Natural killer cell (primary cell): ENCODE results near the gene CAMTA1. TPM values are rescaled to one million over a fixed set of nuclear protein-coding genes. Genes with fewer than 3 reads are reported as not detected.

ENCODE experiments used
- ATAC-seq, 3 donors: fragments of 150-1000 bp in 2 of 3; fragments of 200-7000 bp in 1 of 3; cut with Tn5 transposase; 1 replicate in 1 of 3; 2 replicates in 2 of 3; pipeline ENCODE4 v1.10.0; 2021; ENCODE audit warnings: mild to moderate bottlenecking in 2 of 3, moderate library complexity in 2 of 3
- DNase-seq, 2 donors: peaks; one replicate each; pipeline versions ENCODE4 v3.0.0 to v3.0.0-alpha.2; 2013 to 2021; ENCODE audit warnings: mixed read lengths in 1 of 2
- H3K27ac ChIP-seq: one replicate; pipeline ENCODE4 v1.5.1; 2013; ENCODE audit warnings: mild to moderate bottlenecking, low read length
- H3K27me3 ChIP-seq: one replicate; pipeline ENCODE4 v1.6.1; 2013; ENCODE audit warnings: low read length; ENCODE audit not compliant: control insufficient read depth, insufficient read depth
- H3K36me3 ChIP-seq: one replicate; pipeline ENCODE4 v1.6.1; 2013; ENCODE audit warnings: low read length; ENCODE audit not compliant: control insufficient read depth, insufficient read depth
- H3K4me1 ChIP-seq: one replicate; pipeline ENCODE4 v1.6.1; 2013; ENCODE audit warnings: low read length; ENCODE audit not compliant: control insufficient read depth, insufficient read depth
- H3K4me3 ChIP-seq: one replicate; pipeline ENCODE4 v1.5.1; 2013; ENCODE audit warnings: low read length
- H3K9me3 ChIP-seq: one replicate; pipeline ENCODE4 v1.6.1; 2013; ENCODE audit warnings: low read length; ENCODE audit not compliant: control insufficient read depth, insufficient read depth
- H3K27ac Mint-ChIP-seq, 2 donors: one replicate each; pipeline ENCODE4 v1.8.0; 2022; ENCODE audit warnings: mild to moderate bottlenecking in 2 of 2, mixed read lengths in 2 of 2, moderate library complexity in 1 of 2
- H3K27me3 Mint-ChIP-seq, 2 donors: one replicate each; pipeline ENCODE4 v1.8.0; 2022; ENCODE audit warnings: low read depth in 2 of 2, mixed read lengths in 2 of 2
- H3K36me3 Mint-ChIP-seq: one replicate; pipeline ENCODE4 v1.8.0; 2022; ENCODE audit warnings: mixed read lengths
- H3K4me1 Mint-ChIP-seq, 2 donors: one replicate each; pipeline ENCODE4 v1.8.0; 2022; ENCODE audit warnings: mixed read lengths in 2 of 2
- H3K4me3 Mint-ChIP-seq: one replicate; pipeline ENCODE4 v1.8.0; 2022; ENCODE audit warnings: mild to moderate bottlenecking, moderate library complexity, mixed read lengths
- H3K9me3 Mint-ChIP-seq, 2 donors: one replicate each; pipeline ENCODE4 v1.8.0; 2022; ENCODE audit warnings: mixed read lengths in 2 of 2
- WGBS: methylation state at CpG from one replicate; pipeline ENCODE4 v1.1.7; 2013; ENCODE audit warnings: missing lambda C conversion rate; ENCODE audit not compliant: insufficient coverage; 5-methylcytosine and 5-hydroxymethylcytosine counted together
- intact Hi-C: fragments of 100-400 bp; cut with micrococcal nuclease; formaldehyde crosslinking; loops from one replicate; pipeline ENCODE4 v1.14.2; 2022
- total RNA-seq, 4 donors: library from RNA; stranded (reverse); fragments of 120-200 nt in 1 of 4; gene quantifications; one replicate each; pipeline versions ENCODE4 v1.2.3 to v1.2.4, GENCODE V29; 2013 to 2022
- TF ChIP-seq, protein P1 (sequence below): fragments of 200-600 bp; IDR thresholded peaks from one replicate; pipeline ENCODE4 v1.8.0; 2022; ENCODE audit warnings: antibody characterized with exemption

Gene CAMTA1
- total RNA-seq, 3 donors from 2014 or later (not counting 1 experiment from before 2014, with no cell fraction given) = 40.6 to 53.3 (median 44.9) TPM

DNA sequence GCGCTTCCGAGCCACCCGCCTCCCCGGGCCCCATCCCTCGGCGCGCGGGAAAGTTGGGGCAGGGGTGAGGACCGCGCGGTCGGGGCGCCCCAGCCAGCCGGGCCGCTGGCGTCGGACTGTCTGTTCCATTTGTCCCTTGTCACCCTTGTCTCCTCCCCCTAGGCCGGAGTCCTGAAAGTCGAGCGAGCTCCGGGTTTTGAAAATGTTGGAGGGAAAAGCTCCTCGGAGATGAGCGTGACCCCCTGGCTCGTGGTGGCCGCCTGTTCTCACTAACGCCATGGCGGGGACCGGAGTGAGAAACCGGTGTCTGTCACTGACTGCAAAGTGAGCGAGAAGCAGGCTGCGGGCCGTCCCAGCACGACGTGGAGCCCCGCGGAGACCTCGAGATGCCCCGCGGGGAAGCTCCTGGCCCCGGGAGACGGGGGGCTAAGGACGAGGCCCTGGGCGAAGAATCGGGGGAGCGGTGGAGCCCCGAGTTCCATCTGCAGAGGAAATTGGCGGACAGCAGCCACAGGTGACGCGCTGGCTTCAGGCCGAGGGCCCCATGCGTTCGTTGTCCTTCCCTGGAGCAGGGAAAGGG is 999.3 kb downstream of the CAMTA1 start:
- Mint-ChIP-seq H3K9me3 (no peaks in the 10 kb centered on the region), H3K36me3 (peaks cover 7% of the 10 kb centered on the region), H3K27me3 (no peaks in the 10 kb centered on the region), H3K27ac (peak overlapping the region; percentile 47 to 82), H3K4me3 (peak overlapping the region; percentile 31), H3K4me1 (peaks cover 21 to 25% of the 10 kb centered on the region in 2 donors)
- H3K9me3 ChIP-seq = no peaks in the 10 kb centered on the region
- ATAC-seq (no peak), DNase-seq (peak in 1 of 2 donors; percentile 23)
- H3K36me3 ChIP-seq = peaks cover 16% of the 10 kb centered on the region
- no peak overlapping the region for H3K4me3 ChIP-seq
- peaks cover 35% of the 10 kb centered on the region for H3K4me1 ChIP-seq
- H3K27me3 ChIP-seq = no peaks in the 10 kb centered on the region
- peak overlapping the region; percentile 25 for H3K27ac ChIP-seq
- 57% methylated on average over 52 of the region's 52 CpGs for WGBS
- TF ChIP-seq, protein P1, sequence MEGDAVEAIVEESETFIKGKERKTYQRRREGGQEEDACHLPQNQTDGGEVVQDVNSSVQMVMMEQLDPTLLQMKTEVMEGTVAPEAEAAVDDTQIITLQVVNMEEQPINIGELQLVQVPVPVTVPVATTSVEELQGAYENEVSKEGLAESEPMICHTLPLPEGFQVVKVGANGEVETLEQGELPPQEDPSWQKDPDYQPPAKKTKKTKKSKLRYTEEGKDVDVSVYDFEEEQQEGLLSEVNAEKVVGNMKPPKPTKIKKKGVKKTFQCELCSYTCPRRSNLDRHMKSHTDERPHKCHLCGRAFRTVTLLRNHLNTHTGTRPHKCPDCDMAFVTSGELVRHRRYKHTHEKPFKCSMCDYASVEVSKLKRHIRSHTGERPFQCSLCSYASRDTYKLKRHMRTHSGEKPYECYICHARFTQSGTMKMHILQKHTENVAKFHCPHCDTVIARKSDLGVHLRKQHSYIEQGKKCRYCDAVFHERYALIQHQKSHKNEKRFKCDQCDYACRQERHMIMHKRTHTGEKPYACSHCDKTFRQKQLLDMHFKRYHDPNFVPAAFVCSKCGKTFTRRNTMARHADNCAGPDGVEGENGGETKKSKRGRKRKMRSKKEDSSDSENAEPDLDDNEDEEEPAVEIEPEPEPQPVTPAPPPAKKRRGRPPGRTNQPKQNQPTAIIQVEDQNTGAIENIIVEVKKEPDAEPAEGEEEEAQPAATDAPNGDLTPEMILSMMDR = no peak
- intact Hi-C loops = loop anchor here (10.0 kb wide), 1 partner anchor 1000 kb away; the partner anchor contains the start of gene CAMTA1

DNA sequence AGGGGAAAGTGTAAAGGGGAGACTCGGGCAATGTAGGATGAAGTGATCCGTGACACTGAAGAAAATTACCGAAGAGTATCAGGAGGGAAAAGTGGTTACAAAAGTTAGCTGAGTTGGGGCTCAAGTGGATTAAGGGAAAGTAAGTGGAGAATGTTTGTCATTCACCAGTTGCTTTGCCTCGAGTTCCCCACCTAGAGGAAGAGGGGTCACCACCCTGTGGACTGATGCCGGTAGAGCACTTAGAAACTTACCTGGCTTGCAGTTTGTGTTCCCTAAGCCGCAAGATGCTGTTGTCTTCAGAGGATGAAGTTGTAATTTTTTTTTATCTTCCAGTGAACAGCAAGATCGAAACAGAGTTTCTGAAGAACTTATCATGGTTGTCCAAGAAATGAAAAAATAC is 999.9 kb downstream of the CAMTA1 start:
- TF ChIP-seq, protein P1 = no peak
- Mint-ChIP-seq H3K4me1 (peaks cover 21 to 25% of the 10 kb centered on the region in 2 donors), H3K27ac (peak overlapping the region; percentile 47 to 82), H3K27me3 (no peaks in the 10 kb centered on the region), H3K4me3 (peak overlapping the region; percentile 18), H3K36me3 (peaks cover 13% of the 10 kb centered on the region), H3K9me3 (no peaks in the 10 kb centered on the region)
- WGBS = 97% methylated on average over 7 of the region's 7 CpGs
- Histone ChIP-seq H3K36me3 (peaks cover 12% of the 10 kb centered on the region), H3K9me3 (no peaks in the 10 kb centered on the region), H3K27ac (no peak overlapping the region), H3K4me3 (no peak overlapping the region), H3K4me1 (peaks cover 35% of the 10 kb centered on the region), H3K27me3 (no peaks in the 10 kb centered on the region)
- DNase-seq (peak in 1 of 2 donors; percentile 25), ATAC-seq (no peak)
- intact Hi-C loops = loop anchor here (10.0 kb wide), 1 partner anchor 1000 kb away; the partner anchor contains the start of gene CAMTA1

- Mint-ChIP-seq H3K4me3 (no peak overlapping the region), H3K4me1 (peaks cover 13 to 18% of the 10 kb centered on the region in 2 donors), H3K9me3 (peaks cover 0 to 6% of the 10 kb centered on the region in 2 donors), H3K27me3 (no peaks in the 10 kb centered on the region), H3K27ac (peak overlapping the region in 1 of 2 donors; percentile 53), H3K36me3 (peaks cover 25% of the 10 kb centered on the region)
- H3K4me3 ChIP-seq = no peak overlapping the region
- H3K27ac ChIP-seq = no peak overlapping the region
- WGBS = 57% methylated on average over 4 of the region's 5 CpGs
- no peak for ATAC-seq
- peaks cover 8% of the 10 kb centered on the region for H3K9me3 ChIP-seq
- TF ChIP-seq, protein P1 = no peak
- H3K36me3 ChIP-seq = peaks cover 7% of the 10 kb centered on the region
- H3K27me3 ChIP-seq = no peaks in the 10 kb centered on the region
- no peak for DNase-seq
- intact Hi-C loops = loop anchor here (10.0 kb wide), 1 partner anchor 1002 kb away; the partner anchor contains the start of gene CAMTA1
- peaks cover 24% of the 10 kb centered on the region for H3K4me1 ChIP-seq
These were observed 1001.5 kb downstream of the CAMTA1 start for GRCh38 chr1:7786795-7787194.
